MM.1S (cell line): ENCODE data around the gene SLC35F3.
"Not testable (repeated sequence)": the region's sequence is repeated elsewhere in the genome, so short reads cannot be mapped to it uniquely, and the experiment has no call there.

ENCODE experiments used
- DNase-seq: peaks from one replicate; pipeline ENCODE4 v3.0.0-alpha.2; 2015
- H2AFZ ChIP-seq: fragments of 300-600 bp; sonication (generic); 2 replicates; pipeline ENCODE4 v1.6.0; 2016; ENCODE audit warnings: antibody characterized with exemption, low read length
- H3F3A ChIP-seq: fragments of 300-600 bp; sonication (generic); 2 replicates; pipeline ENCODE4 v1.6.1; 2016; ENCODE audit warnings: mild to moderate bottlenecking, antibody characterized with exemption, low read length, moderate library complexity, mixed read lengths; ENCODE audit not compliant: insufficient read depth
- H3K27ac ChIP-seq: fragments of 300-600 bp; sonication (generic); 2 replicates; pipeline ENCODE4 v1.5.1; 2016; ENCODE audit warnings: mild to moderate bottlenecking, low read length
- H3K27me3 ChIP-seq: fragments of 300-600 bp; sonication (generic); replicated peaks from 2 replicates; pipeline ENCODE4 v1.6.0; 2016; ENCODE audit warnings: low read length; ENCODE audit not compliant: insufficient read depth
- H3K36me3 ChIP-seq: fragments of 300-600 bp; sonication (generic); replicated peaks from 2 replicates; pipeline ENCODE4 v1.6.1; 2016; ENCODE audit warnings: mild to moderate bottlenecking, low read length, mixed read lengths; ENCODE audit not compliant: insufficient read depth
- H3K4me1 ChIP-seq: fragments of 300-600 bp; sonication (generic); 2 replicates; pipeline ENCODE4 v1.6.1; 2016; ENCODE audit warnings: low read length, mixed read lengths
- H3K4me2 ChIP-seq: fragments of 300-600 bp; sonication (generic); 2 replicates; pipeline ENCODE4 v1.6.0; 2016; ENCODE audit warnings: low read depth, low read length
- H3K4me3 ChIP-seq: fragments of 300-600 bp; sonication (generic); 2 replicates; pipeline ENCODE4 v1.5.1; 2016; ENCODE audit warnings: low read length, mixed read lengths
- H3K79me2 ChIP-seq: fragments of 300-600 bp; sonication (generic); 2 replicates; pipeline ENCODE4 v1.6.1; 2016; ENCODE audit warnings: mixed run types, low read length, mixed read lengths
- H3K9ac ChIP-seq: fragments of 300-600 bp; sonication (generic); 2 replicates; pipeline ENCODE4 v1.6.1; 2016; ENCODE audit warnings: low read length, mixed read lengths
- H3K9me2 ChIP-seq: fragments of 300-600 bp; sonication (generic); replicated peaks from 2 replicates; pipeline ENCODE4 v1.6.1; 2016; ENCODE audit warnings: mild to moderate bottlenecking, low read length, mixed read lengths; ENCODE audit not compliant: insufficient read depth
- H3K9me3 ChIP-seq: fragments of 300-600 bp; sonication (generic); replicated peaks from 2 replicates; pipeline ENCODE4 v1.6.1; 2016; ENCODE audit warnings: mild to moderate bottlenecking, low read length, mixed read lengths; ENCODE audit not compliant: insufficient read depth
- H4K20me1 ChIP-seq: fragments of 300-600 bp; sonication (generic); 2 replicates; pipeline ENCODE4 v1.6.1; 2016; ENCODE audit warnings: mild to moderate bottlenecking, low read length, moderate library complexity, mixed read lengths; ENCODE audit not compliant: insufficient read depth
- CTCF ChIP-seq: fragments of 300-600 bp; sonication (generic); IDR thresholded peaks from 2 replicates; pipeline ENCODE4 v1.5.1; 2016; ENCODE audit warnings: antibody characterized with exemption, low read length, mixed read lengths
- EZH2 ChIP-seq: fragments of 300-600 bp; sonication (generic); optimal IDR thresholded peaks from 2 replicates; pipeline ENCODE3; 2017; ENCODE audit warnings: low read depth, mild to moderate bottlenecking, antibody characterized with exemption, low read length, mixed read lengths
- EZH2phosphoT487 ChIP-seq: fragments of 300-600 bp; sonication (generic); IDR thresholded peaks from 2 replicates; pipeline ENCODE4 v1.6.1; 2018; ENCODE audit warnings: antibody characterized with exemption, low read length

SLC35F3 gene

GRCh38 chr1:234246638-234247116 lies 342.2 kb downstream of the SLC35F3 start:
- TF ChIP-seq EZH2 (no peak), CTCF (no peak), EZH2phosphoT487 (no peak)
- Histone ChIP-seq H3K4me1 (peaks cover 29% of the 10 kb centered on the region), H2AFZ (no peak overlapping the region), H3K27me3 (no peaks in the 10 kb centered on the region), H3K4me2 (peak overlapping the region; percentile 3), H3K27ac (peak overlapping the region; percentile 24; the same call in 1 of the 2 replicates), H3K79me2 (no peaks in the 10 kb centered on the region), H3K9ac (no peak overlapping the region), H4K20me1 (no peaks in the 10 kb centered on the region), H3K9me3 (no peaks in the 10 kb centered on the region), H3F3A (no peaks in the 10 kb centered on the region; the same call in 1 of the 2 replicates), H3K4me3 (no peak overlapping the region), H3K36me3 (no peaks in the 10 kb centered on the region), H3K9me2 (no peaks in the 10 kb centered on the region)
- peak; percentile 58 for DNase-seq

DNA sequence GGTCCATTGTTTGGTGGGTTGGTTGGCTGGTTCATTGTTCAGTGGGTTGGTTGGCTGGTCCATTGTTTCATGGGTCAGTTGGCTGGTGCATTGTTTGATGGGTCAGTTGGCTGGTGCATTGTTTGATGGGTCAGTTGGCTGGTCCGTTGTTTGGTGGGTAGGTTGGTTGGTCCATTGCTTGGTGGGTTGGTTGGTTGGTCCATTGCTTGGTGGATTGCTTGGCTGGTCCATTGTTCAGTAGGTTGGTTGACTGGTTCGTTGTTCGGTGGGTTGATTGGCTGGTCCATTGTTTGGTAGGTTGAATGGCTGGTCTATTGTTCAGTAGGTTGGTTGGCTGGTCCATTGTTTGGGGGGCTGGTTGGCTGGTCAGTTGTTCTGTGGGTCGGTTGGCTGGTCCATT lies 343.3 kb downstream of the SLC35F3 start:
- H3K4me2 ChIP-seq, H3K4me3 ChIP-seq, H3K9me2 ChIP-seq, H3K9me3 ChIP-seq, H3F3A ChIP-seq, H3K79me2 ChIP-seq, H3K36me3 ChIP-seq, DNase-seq, H4K20me1 ChIP-seq, H3K27ac ChIP-seq, H3K27me3 ChIP-seq, H2AFZ ChIP-seq, H3K9ac ChIP-seq: not testable (repeated sequence)
- H3K4me1 ChIP-seq: peaks cover 29% of the 10 kb centered on the region

DNA sequence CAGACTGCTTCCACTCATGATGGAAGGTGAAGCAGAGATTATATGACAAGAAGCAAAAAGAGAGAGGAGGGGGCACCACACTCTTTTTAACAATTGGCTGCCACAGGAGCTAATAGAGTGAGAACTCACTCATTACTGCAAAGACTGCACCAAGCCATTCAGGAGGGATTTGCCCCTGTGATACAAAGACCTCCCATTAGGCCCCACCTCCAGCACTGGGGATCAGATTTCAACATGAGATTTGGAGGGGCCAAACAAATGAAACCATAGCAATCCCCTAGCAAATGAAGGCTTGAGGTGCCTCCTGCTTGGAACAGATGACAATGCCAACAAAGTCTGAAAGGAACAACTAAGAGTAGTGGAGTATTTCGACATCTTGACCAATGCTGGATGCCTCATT lies 346.3 kb downstream of the SLC35F3 start:
- Histone ChIP-seq H3K36me3 (no peaks in the 10 kb centered on the region), H3K4me3 (no peak overlapping the region), H3K9ac (no peak overlapping the region), H3F3A (no peaks in the 10 kb centered on the region; the same call in 1 of the 2 replicates), H2AFZ (no peak overlapping the region), H3K4me2 (no peak overlapping the region), H3K9me2 (no peaks in the 10 kb centered on the region), H3K27ac (no peak overlapping the region), H3K4me1 (peaks cover 16% of the 10 kb centered on the region), H3K9me3 (no peaks in the 10 kb centered on the region), H3K27me3 (no peaks in the 10 kb centered on the region), H3K79me2 (no peaks in the 10 kb centered on the region), H4K20me1 (no peaks in the 10 kb centered on the region)
- DNase-seq: no peak
- TF ChIP-seq EZH2phosphoT487: no peak
- TF ChIP-seq EZH2: no peak
- no peak for TF ChIP-seq CTCF

DNA sequence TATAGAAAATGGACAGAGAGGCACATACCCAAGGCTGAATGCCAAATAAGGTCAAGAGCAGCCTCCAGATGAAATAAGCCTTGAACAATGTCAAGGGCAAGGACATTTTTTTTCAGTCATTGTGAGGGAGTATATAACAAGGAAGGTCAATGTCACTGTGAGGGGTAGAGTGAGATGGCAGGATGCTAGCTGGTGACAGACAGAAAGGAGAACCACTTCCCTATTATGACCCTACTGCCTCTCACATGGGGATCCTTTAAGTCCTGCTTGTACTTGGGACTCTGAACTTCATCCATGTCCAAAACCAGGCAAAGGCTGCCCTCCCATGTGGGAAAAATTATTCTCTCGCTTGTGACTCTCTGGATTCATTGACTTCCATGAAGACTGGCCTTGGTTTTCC lies 349.3 kb downstream of the SLC35F3 start:
- Histone ChIP-seq H3K36me3 (no peaks in the 10 kb centered on the region), H3K4me3 (no peak overlapping the region), H3K9me3 (no peaks in the 10 kb centered on the region), H3K27ac (no peak overlapping the region), H3K79me2 (no peaks in the 10 kb centered on the region), H2AFZ (no peak overlapping the region), H3K9ac (no peak overlapping the region), H3K4me2 (no peak overlapping the region), H3F3A (no peaks in the 10 kb centered on the region), H3K9me2 (no peaks in the 10 kb centered on the region), H3K27me3 (no peaks in the 10 kb centered on the region), H3K4me1 (no peaks in the 10 kb centered on the region), H4K20me1 (no peaks in the 10 kb centered on the region)
- no peak for DNase-seq
- no peak for TF ChIP-seq EZH2
- no peak for TF ChIP-seq EZH2phosphoT487
- no peak for TF ChIP-seq CTCF
